ENCODE data around the gene JPH4.

Gene JPH4

DNA sequence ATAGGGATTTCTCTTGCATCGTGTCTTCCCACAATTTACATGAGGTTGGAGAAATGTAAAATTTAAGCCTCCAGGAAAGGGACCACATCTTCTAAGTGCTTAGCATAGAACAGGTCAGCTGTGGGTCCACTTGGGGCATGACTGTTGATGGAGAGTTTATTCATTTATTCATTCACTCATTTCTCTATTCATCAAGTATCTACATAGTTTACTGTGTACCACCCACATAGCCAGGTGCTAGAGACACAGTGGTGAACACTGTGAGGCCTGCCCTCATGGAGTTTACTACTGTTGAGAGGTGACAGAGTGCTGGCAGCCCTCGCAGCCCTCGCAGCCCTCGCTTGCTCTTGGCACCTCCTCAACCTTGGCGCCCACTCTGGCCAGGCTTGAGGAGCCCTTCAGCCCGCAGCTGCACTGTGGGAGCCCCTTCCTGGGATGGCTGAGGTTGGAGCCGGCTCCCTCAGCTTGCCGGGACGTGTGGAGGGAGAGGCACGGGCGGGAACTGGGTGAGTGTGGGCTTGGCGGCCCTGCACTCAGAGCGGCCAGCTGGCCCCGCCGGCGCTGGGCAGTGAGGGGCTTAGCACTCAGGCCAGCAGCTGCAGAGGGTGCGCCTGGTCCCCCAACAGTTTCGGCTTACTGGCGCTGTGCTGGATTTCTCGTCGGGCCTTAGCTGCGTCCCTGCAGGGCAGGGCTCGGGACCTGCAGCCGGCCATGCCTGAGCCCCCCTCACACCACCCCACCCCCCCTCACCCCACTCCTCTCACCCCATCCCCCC is 1.7 kb upstream of the JPH4 start:
- DNase-seq (ENCODE audit: low read depth in 3 of 3): no peak

DNA sequence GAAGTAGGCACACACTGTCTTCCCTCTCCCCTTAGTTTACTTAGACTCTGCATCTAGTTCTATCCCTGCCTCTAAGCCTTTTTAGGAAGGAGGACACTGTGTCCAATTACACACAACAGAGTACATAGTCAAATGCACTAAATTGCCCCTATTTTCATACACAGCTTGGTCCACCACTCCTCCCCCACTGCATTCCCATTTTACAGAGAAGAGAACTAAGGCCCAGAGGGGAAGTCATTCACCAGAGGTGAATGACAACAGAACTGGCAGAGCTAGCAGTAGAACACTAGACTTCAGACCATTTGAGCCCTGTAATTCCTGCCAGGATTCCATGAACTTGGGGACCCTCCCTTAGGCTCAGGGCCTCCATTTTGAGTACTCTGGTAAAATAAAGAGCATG is 1.1 kb upstream of the JPH4 start:
- DNase-seq (ENCODE audit: low read depth in 3 of 3): no peak

DNA sequence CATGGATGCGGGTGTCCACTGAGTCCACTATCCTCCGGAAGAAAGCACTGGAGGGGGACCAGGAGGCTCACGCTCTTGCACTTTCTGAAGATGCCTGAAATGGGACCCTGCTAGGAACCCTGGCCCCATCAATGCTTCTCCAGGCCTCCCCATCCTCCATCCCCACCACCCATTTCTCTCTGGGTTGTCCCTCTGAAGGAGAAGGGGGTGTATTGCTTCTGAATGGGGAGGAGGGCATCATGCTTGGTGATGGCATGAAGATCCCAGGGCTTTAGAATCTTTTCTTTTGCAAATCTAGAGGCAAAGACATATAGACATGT is 681 bp upstream of the JPH4 start:
- no peak for DNase-seq (ENCODE audit: low read depth in 3 of 3)

DNA sequence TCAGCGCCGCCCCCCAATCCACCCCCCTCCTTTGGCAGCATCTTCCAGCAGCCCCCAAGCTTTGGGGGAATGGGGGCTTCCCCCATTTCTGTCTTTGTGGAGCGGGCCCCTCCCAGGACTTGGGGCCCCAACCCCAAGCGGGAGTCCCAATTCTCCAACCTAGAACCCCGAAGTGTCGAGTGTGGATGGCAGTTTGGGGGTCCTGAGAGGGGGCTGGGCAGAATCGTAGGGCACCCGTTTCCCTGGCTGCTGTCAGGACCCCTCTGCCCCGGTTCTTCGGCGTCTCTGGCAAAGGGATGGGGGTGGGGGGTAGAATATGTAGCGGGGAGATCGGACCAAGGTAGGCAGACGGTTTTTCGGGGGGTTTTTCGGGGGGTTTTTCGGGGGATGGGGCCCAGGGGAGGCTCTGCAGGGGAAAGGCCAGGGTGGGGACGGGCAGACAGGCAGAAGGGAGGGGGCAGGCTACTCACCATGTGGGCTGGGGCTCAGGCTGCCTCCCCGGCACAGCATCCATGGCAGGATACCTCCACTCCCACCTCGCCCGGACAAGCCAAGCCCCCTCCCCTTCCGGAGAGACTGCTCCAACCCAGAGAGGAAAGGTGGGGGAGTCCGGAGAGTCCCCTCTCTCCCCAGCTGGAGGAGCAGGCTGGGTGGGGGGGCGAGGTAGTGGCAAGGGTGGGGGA is 739 bp downstream of the JPH4 start:
- no peak for DNase-seq (ENCODE audit: low read depth in 3 of 3)

DNA sequence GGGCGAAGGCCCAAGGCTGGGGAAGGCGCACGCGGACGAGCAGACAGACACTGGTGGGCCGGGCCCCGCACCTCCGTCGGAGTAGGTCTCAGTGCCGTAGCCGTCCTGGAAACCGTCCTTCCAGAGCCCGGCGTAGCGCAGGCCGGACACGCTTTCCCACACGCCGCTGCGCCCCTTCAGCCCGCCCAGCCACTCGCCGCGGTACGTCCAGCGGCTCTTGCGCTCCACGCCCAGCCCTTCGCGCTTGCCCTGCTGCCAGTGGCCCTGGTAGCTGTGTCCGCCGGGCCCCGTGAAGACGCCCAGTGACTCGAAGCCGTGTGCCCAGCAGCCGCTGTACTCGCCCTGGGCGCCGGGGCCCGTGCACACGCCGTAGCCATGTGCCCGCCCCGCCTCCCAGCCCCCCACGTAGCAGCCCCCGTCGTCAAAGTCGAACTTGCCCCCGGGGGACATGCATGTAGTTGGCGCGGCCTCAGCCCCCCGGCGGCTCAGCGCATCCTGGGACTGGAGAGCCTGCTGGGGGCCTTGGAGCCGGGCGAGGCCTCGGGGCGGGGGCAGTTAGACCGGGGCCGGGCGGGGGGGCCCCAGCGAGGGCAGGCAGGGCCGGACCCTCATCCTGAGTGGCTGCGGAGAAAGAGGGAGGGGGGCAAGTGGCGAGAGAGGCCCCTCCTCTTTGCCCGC is 1.4 kb downstream of the JPH4 start:
- DNase-seq (ENCODE audit: low read depth in 3 of 3): no peak

DNA sequence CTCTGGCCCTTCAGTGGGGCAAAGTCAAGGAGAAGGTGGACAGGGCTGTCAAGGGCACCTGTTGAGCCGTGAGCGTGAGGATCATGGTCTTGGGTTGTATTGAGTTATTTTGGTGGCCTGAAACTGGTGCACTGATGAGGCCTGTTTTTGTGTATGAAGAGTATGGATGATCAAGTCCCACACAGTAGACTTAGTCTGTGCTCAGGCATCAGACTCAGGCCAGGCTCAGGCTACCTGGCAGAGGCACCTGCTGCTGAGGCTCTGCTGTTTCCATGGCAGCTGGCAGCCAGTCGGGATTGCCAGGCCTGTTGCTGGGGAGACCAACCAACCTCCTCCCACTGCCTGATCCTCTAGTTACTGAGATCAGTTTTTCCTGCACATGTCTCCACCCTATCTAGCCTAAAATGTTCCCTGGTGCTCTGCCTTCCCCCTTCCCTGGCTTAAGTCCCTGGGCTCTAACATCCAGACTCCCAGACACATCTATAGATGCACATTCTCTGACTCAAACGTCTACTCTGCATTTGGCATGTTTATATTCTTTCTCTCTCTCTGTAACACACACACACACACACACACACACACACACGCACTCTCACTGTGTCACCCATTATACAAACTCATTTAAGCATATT is 5.1 kb downstream of the JPH4 start:
- DNase-seq (ENCODE audit: low read depth in 3 of 3): no peak

DNA sequence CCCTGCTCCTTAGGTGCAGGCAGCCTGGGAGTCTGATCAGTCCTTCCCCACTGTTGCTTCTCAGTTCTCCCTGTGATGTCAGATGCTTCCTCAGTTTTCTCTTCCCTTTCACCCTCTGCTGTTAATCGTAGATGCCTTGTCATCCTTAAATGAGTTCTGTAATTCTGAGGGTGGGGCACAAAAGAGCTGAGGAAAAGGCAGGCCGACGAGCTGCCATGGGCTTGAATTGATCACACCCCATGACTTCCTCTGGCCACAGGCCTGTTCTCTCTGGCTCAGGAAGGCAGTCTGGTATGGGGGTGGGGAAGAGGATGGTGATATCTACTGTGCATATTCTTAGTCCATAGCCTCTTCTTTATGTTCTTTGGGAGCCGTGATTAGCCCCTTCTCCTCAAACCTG is 5.8 kb downstream of the JPH4 start:
- DNase-seq (ENCODE audit: low read depth in 3 of 3): no peak

DNA sequence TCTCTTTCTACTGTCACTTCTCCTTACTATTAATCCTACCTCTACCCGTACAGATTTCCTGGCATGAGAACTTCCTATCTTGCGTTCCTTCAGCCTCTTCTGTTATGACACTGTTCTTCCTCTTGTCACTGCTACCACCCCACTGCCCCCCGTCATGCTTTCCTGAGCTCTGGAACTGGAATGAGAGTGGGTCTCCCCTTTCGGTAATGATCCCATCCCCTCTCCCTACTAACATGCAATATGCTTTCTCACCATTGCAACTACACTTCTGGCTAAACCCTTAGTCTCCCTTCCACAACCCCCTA is 6.1 kb downstream of the JPH4 start:
- DNase-seq (ENCODE audit: low read depth in 3 of 3): no peak

DNA sequence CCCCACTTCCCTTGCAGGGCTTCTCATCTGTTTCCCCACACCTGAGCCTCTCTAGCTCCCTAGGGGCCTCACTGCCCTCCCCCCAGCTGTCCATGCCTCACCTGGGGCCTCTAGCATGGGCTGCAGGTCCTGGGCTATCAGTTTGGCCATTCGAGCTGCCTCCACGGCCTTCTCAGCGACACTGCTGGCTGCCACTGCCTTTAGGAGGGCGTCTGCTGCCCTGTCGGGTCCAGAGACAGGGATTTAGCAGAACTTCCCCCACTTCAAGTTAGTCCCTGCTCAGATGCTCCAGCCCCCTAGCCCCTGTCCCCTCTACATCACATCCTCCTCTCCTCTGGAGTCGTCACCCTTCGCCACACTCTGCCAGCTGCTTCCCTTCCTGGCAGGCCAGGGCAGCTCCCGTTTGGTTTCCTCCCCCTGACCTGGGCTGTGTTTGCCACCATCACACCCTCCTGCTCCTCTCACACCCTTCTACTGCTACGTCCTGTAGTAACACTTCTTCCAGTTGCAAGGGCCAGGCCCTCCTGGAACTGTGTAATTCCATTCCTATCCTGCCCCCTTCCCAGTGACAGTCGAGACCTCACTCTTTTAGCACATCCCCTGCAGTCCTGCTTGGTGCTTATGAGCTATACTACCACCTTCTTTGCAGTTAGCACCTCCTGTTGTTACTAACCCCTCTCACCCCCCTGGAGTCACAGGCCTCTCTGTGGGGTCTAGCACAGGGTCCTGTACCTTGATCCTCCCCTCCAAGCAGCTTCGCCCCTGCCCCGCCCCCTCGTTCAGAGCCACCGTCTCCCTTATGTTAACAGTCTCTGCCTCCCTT is 6.7 kb downstream of the JPH4 start:
- DNase-seq (ENCODE audit: low read depth in 3 of 3): no peak

DNA sequence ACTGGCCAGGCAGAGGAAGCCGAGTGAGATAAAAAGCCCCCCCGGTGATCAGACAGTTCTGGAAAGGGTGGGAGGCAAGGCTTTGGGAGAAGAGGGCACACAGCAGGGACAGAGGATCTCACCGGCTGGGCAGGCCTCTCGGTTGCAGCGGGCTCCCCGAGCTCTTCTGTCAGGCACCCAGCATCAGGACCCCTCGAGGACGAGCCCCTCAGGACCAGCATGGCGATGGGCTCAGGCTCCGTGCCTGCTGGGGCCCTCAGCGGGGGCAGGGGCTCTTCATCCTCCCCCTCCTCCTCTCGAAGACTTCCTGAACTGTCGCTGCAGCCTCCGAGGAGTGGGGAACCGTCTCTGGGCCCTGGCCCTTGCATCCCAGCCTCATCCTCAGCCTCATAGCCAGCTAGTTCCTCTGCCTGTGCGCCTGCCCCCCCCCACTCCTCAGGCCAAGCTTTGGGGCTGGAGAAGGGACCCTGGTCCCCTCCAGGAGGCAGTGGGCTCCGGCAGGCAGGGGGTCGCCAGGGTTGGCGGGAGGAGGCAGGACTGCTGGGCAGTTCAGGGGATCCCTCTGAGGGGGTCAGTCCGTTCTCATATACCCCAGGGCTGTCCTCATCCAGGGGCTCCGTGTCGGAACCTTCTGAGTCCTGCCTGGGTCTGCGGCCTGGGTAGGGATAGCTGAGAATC is 7.6 kb downstream of the JPH4 start:
- no peak for DNase-seq (ENCODE audit: low read depth in 3 of 3)

DNA sequence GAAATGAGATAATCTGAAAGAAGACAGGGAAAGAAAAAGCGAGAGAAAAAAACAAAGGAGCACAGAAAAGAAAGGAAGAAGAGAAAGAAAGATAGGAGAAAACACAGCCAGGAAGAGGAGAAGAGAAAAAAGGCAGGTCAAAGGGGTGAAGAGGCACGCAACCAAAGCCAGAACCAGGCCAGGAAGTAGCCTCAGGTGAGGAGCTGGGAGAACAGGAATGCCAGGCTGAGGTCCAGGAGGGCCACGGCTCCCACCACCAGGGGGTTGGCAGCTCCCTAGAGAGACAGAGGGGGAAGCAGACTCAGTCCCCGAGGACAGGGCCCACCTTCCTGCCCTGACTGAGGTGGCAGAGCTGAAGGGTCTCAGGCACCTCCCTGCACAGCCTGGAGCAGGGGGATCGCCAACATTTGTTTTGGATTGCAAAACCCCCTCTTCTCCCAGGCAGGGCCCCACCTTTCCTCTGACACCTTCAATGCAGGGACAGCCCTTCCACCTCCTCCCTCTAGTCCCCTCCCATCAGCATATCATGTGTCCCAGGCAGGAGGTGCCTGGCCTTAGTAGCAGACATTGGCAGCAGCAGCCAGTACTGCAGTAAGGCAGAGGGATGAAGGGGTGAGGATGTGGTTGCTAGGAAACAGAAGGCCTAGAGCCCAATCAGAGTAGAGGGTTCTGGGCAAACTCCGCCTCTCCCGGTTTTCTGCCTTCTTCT is 9.0 kb downstream of the JPH4 start:
- DNase-seq (ENCODE audit: low read depth in 3 of 3): no peak

DNA sequence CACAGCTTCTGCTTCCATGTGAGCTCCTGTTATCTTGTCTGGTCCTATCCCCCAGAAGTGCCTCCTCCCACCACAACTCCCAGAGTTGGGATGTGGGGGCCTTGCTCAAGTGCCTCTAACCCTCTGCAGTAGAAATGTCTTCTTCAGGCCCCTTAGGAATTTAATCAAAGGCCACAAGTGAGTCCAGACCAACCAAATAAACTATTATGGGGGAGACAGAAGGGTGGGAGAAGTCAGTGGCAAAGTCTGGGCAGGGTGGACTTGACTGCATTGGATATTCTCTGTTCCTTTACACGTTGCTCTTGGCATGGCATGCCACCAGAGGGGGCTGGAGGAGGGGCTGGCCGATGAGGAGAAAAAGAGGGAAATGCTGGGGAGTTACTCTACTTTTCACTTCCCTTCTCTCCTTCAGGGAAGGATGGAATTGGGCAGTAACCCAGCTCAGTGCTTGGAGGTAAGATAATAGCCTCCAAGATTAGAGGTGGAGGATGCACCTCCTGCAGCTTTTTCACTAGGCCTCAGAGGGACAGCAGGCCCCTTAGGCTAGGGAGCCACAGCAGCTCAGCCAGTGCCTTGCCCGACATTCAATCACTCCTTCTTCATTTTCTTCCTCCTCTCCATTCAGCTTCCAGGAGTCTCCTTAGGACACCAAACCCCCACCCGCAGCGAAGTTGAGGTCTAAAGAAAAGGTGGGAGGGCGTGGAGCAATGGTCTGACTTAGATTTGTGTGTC is 9.8 kb downstream of the JPH4 start:
- no peak for DNase-seq (ENCODE audit: low read depth in 3 of 3)

DNA sequence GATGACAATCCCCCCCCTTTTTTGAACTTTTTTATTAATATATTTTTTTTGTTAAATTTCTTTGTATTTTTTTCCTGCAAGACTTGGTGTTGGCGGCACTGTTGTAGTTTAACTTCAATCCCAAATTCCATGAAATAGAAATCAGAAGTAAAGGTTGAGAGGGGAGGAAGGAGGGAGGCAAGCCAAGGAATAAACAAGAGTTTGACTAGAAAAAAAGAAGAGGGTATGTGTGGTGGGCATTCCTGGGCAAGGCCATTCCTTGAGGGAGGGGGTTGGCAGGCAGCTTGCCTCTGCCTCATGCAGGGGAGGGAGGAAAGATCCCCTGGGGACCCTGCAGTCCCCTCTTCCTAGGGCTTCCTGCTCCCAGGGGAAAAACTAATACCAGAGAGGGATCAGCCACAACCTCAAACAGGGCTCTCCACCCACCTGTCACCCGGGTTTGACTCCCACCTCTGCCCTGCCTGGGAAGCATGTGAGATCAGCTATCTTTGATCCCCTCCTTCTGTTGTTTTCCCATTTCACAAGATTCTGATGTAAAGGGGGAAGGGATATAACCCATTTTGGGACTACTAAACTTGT is 10.5 kb downstream of the JPH4 start:
- no peak for DNase-seq (ENCODE audit: low read depth in 3 of 3)

DNA sequence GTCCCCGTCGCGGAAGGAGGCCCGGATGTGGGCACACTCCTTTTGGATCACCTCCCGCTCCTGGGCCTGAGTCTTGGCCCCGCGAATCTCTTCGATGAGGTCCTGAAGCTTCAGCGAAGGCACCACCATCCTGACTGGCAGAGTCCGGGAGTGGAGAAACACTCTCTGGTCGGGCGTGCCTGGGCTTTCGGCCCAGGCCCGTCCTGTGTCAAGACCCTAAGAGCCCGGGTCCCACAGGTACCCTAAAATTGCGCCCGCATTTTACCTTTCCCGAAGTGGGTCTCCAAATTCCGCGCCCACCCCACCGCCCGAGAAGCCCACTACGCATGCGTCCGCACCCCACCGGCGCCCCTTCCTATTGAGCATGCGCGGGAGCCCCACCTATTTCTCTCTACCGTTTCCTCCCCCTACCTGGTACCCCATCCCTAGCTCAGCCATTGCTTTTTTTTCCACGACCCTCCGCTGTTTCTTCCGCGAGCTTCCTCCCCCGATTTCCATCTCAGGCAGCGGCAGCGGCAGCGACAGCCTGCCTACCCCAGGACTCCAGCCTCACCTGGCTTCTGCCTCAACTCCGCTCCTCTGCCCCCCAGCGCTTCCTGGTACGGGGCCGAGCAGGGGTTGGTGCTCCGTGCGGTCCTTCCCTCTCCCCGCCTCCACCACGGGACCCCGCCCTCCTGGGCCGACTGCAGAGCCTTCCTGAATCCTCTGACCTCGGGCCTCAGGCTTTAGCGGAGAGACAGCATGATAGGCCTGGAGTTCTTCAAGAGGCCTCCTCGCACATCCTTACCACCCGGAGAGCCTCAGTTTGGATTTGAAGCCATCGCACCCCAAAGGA is 11.2 kb downstream of the JPH4 start, which contains the start of gene AP1G2:
TSS of gene AP1G2 (minus strand) at position 606 of the 835 bp plus-strand sequence. CDS start at position 129, 477 bp downstream.
- DNase-seq (ENCODE audit: low read depth in 3 of 3): peak; percentile 85 to 91 (median 86)

DNA sequence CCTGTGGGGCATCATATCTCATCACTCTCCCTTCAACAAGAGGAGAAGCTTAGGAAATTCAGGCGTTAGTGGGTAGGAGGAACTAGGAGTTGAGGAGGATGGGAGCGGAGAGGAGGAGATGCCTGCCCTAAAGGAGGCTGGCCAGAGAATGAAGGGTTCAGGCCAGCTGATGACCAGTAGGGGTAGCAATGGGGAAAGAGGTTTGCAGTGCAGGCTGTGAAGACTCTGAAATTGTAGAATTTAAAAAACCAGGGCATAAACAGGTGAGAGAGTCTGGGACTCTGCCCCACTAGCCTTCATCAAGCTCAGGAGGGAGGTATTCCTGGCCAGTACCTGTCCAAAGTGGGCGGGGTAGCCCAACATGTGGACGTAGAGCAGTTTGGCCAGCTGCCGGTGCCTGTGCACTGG is 11.8 kb downstream of the JPH4 start:
- DNase-seq (ENCODE audit: low read depth in 3 of 3): no peak

DNA sequence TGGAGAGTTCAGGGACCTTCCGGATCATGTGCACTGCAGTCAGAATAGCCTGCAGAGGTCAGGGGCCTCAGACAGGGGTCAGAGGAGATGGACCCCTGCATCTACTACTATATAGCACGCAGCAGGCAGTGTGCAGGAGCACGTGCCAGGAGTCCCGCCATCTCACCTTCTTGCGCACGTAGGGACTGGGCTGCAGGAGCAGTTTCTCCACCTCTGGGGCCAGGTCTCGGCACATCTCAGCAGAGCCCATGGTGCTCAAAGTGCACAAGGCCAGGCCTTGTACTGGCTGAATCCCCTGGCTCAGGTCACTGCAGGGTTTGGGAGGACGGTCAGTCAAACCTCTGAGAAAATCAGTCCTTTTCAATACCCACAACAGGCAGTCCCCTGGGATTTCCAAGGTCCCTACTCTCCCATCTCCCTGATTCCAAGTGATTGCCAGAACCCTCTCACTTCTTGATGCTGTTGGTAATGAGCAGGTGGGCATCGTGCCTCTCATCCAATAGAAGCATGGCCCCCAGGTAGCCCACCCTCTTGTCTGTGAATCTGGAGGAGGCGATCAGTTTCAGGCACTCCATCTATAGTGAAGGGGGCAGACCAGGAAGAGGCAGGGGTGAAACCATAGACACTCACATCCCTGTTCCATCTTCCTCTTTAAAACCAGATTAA is 12.3 kb downstream of the JPH4 start:
- DNase-seq (ENCODE audit: low read depth in 3 of 3): no peak

DNA sequence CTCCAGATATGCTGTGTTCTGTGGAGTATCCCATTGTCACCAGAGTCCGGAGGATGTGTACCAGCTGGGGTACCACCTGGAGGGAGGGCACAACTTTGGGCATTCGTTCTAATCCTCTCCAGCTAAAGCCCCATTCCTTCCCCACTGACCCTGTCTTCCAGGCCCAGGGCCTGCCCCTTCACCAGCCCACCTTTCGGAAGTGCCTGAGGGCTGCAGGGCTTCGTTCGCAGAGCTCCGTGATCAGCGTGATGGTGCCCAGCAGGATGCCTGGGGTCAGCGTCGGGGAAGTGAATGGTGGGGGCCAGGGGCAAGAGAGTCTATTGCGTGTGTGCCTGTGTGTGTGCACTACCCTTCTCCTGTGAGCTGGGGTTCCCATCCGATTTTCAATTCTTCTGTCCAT is 13.0 kb downstream of the JPH4 start:
- no peak for DNase-seq (ENCODE audit: low read depth in 3 of 3)

DNA sequence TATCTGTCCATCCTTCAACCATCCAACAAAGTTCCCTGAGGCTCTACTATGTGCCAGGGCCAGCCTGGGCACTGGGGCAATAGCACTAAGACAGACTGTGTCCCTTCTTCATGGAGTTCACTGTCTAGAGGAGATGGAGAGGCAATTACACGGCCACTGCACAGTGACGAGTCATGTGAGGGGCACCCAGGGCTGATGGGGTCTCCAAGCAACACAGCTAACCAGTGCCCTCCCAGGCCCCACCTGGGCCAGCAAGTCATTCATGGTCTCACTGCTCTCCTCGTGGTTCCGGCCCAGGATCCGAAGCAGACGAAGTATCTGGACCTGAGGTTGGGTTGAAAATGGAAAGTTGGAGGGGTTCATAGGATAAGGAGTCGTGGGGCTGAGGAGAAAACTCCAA is 13.7 kb downstream of the JPH4 start:
- DNase-seq (ENCODE audit: low read depth in 3 of 3): no peak
